Measurements from ENCODE around the gene MEN1.

GRCh38 chr11:64837887-64838351 lies 27.6 kb upstream of the MEN1 start:
- no peak for TF ChIP-seq SPI1 (IDR thresholded peaks at IDR 0.05; ENCODE audit: low read depth, low read length)
- no peak for TF ChIP-seq POLR2AphosphoS5 (IDR thresholded peaks at IDR 0.05; ENCODE audit: low read depth, low read length)
- TF ChIP-seq POLR2A (IDR thresholded peaks at IDR 0.05; ENCODE audit: low read depth, low read length) = no peak
